HG03175 (cell line): ENCODE results near the gene TCAIM.

Experiments
- ATAC-seq: cut with Tn5 transposase; IDR thresholded peaks from one replicate; pipeline ENCODE4 v1.9.1; 2021; ENCODE audit warnings: mild to moderate bottlenecking, moderate library complexity; ENCODE audit not compliant: unreplicated experiment

Gene TCAIM

GRCh38 chr3:44444437-44444836 is 105.9 kb downstream of the TCAIM start:
- ATAC-seq, result no peak

GRCh38 chr3:44444896-44445691 is 106.5 kb downstream of the TCAIM start:
- no peak for ATAC-seq

GRCh38 chr3:44445786-44446185 is 107.2 kb downstream of the TCAIM start:
- ATAC-seq, result no peak

GRCh38 chr3:44446929-44447328 is 108.4 kb downstream of the TCAIM start:
- no peak for ATAC-seq

GRCh38 chr3:44451441-44451840 is 112.9 kb downstream of the TCAIM start:
- ATAC-seq, result no peak

GRCh38 chr3:44454258-44454657 is 115.7 kb downstream of the TCAIM start:
- ATAC-seq, result no peak

GRCh38 chr3:44455318-44455717 is 116.8 kb downstream of the TCAIM start:
- no peak for ATAC-seq
